Lower leg skin (tissue), 4 donors: Measurements from ENCODE around the gene GRIP2. TPM values are rescaled to one million over a fixed set of nuclear protein-coding genes. Genes with fewer than 3 reads are reported as not detected.

Experiments used
- DNase-seq, 2 donors: peaks; one replicate each; pipeline ENCODE4 v3.0.0-alpha.2; 2019; ENCODE audit warnings: low spot score in 2 of 2
- H3K4me3 ChIP-seq: fragments of 200-600 bp; sonication (generic); 2 replicates; pipeline ENCODE4 v1.5.1; 2017; ENCODE audit warnings: mild to moderate bottlenecking, low read depth; ENCODE audit not compliant: poor library complexity, severe bottlenecking
- CTCF ChIP-seq, 3 donors: fragments of 450-650 bp; IDR thresholded peaks; one replicate each; pipeline ENCODE4 v1.5.1; 2016; ENCODE audit warnings: antibody characterized with exemption in 3 of 3, mild to moderate bottlenecking in 3 of 3, moderate library complexity in 2 of 3
- POLR2A ChIP-seq, 2 donors: fragments of 450-650 bp; IDR thresholded peaks; one replicate each; pipeline ENCODE4 v1.6.1; 2016 to 2017; ENCODE audit warnings: antibody characterized with exemption in 2 of 2, mild to moderate bottlenecking in 1 of 2, moderate library complexity in 1 of 2
- WGBS, 2 donors: methylation state at CpG; one replicate each; pipeline ENCODE4 v1.1.5; 2018; 5-methylcytosine and 5-hydroxymethylcytosine counted together
- intact Hi-C: fragments of 100-400 bp; cut with DNase I; formaldehyde crosslinking; loops from one replicate; pipeline ENCODE4 v1.15.0; 2023; ENCODE audit warnings: low total_unique reads
- total RNA-seq, 4 donors: library from RNA; depleted of rRNA; stranded (reverse); fragments of >200 nt; gene quantifications; one replicate each; pipeline ENCODE4 v1.1.0, GENCODE V29; 2016

GRIP2 gene
- total RNA-seq, 4 donors from 2014 or later: 0.89 to 5.2 (median 2.3) TPM

GRCh38 chr3:14471016-14471415 is 69.1 kb downstream of the GRIP2 start:
- WGBS, 2 donors: 90 to 91% methylated on average over 5 of the region's 5 CpGs
- intact Hi-C loops: no loop called here
- no peak overlapping the region for H3K4me3 ChIP-seq
- no peak for DNase-seq
- TF ChIP-seq CTCF (IDR thresholded peaks at IDR 0.05): no peak
- no peak for TF ChIP-seq POLR2A (IDR thresholded peaks at IDR 0.05)

GRCh38 chr3:14470461-14470860 is 69.7 kb downstream of the GRIP2 start:
- no peak for TF ChIP-seq POLR2A (IDR thresholded peaks at IDR 0.05)
- no peak for TF ChIP-seq CTCF (IDR thresholded peaks at IDR 0.05)
- no peak for DNase-seq
- 69 to 88% methylated on average over 12 of the region's 12 CpGs for WGBS, 2 donors
- no peak overlapping the region for H3K4me3 ChIP-seq
- intact Hi-C loops: no loop called here

- TF ChIP-seq CTCF (IDR thresholded peaks at IDR 0.05): no peak
- no peak for TF ChIP-seq POLR2A (IDR thresholded peaks at IDR 0.05)
- WGBS, 2 donors: 88 to 92% methylated on average over 13 of the region's 13 CpGs
- no peak overlapping the region for H3K4me3 ChIP-seq
These were observed 71.5 kb downstream of the GRIP2 start for GRCh38 chr3:14468621-14468981.

GRCh38 chr3:14467814-14468620 is 72.1 kb downstream of the GRIP2 start:
- 56 to 62% methylated on average over 14 to 15 of the region's 15 CpGs for WGBS, 2 donors
- DNase-seq: no peak
- TF ChIP-seq POLR2A (IDR thresholded peaks at IDR 0.05): no peak
- peak in 1 of 3 donors; percentile 57 for TF ChIP-seq CTCF (IDR thresholded peaks at IDR 0.05)
- intact Hi-C loops: loop anchor here (5.0 kb wide), 2 partner anchors 206 to 571 kb away; no protein-coding TSS in a partner anchor
- no peak overlapping the region for H3K4me3 ChIP-seq

More at GRCh38 chr3:14468621-14468981, 71.5 kb downstream of the GRIP2 start:
- intact Hi-C loops: loop anchor here (5.0 kb wide), 2 partner anchors 206 to 571 kb away; no protein-coding TSS in a partner anchor
- DNase-seq: no peak

GRCh38 chr3:14466179-14466903 is 73.8 kb downstream of the GRIP2 start:
- no peak overlapping the region for H3K4me3 ChIP-seq
- DNase-seq: no peak
- TF ChIP-seq POLR2A (IDR thresholded peaks at IDR 0.05) (no peak), CTCF (IDR thresholded peaks at IDR 0.05) (no peak)
- WGBS, 2 donors: 90 to 94% methylated on average over 11 to 22 of the region's 23 CpGs
- intact Hi-C loops: loop anchor here (5.0 kb wide), 2 partner anchors 204 to 569 kb away; no protein-coding TSS in a partner anchor
